Activated T-helper 2 cell treated with anti-CD3 and anti-CD28 coated beads, Interferon-gamma antibody, Interleukin-2, Interleukin-4, amounts not matched to agents 10 μg/mL and 5 μg/mL and 100 μg/mL, durations not matched to agents 14 hours and 24 hours and 36 hours (primary cell): ENCODE measurements around the gene NRAS. TPM values are rescaled to one million over a fixed set of nuclear protein-coding genes. Genes with fewer than 3 reads are reported as not detected.
"Not testable (repeated sequence)": the region's sequence is repeated elsewhere in the genome, so short reads cannot be mapped to it uniquely, and the experiment has no call there.

Experiments used
- DNase-seq: peaks from one replicate; pipeline ENCODE4 v3.0.0; 2021; ENCODE audit warnings: low spot score
- H3K27ac Mint-ChIP-seq: one replicate; pipeline ENCODE4 v1.8.0; 2021; ENCODE audit warnings: mixed read lengths
- H3K27me3 Mint-ChIP-seq: one replicate; pipeline ENCODE4 v1.8.0; 2021; ENCODE audit warnings: low read depth, mixed read lengths
- H3K36me3 Mint-ChIP-seq: one replicate; pipeline ENCODE4 v1.8.0; 2021; ENCODE audit warnings: low read depth, mixed read lengths
- H3K4me1 Mint-ChIP-seq: one replicate; pipeline ENCODE4 v1.8.0; 2021; ENCODE audit warnings: low read depth, mixed read lengths
- H3K4me3 Mint-ChIP-seq: one replicate; pipeline ENCODE4 v1.8.0; 2021; ENCODE audit warnings: low read depth, mild to moderate bottlenecking, moderate library complexity, mixed read lengths
- H3K9me3 Mint-ChIP-seq: one replicate; pipeline ENCODE4 v1.8.0; 2021; ENCODE audit warnings: mixed read lengths
- intact Hi-C: fragments of 100-400 bp; cut with micrococcal nuclease; formaldehyde crosslinking; loops from one replicate; pipeline ENCODE4 v1.15.1; 2023
- total RNA-seq: library from RNA; stranded (reverse); gene quantifications from 2 replicates; pipeline ENCODE4 v1.2.3, GENCODE V29; 2022

NRAS gene
- 63.3 and 64.5 TPM in 2 replicates for total RNA-seq

- H3K27me3 Mint-ChIP-seq: no peaks in the 10 kb centered on the region
- peaks cover 26% of the 10 kb centered on the region for H3K4me1 Mint-ChIP-seq
- peak; percentile 92 for DNase-seq
- H3K4me3 Mint-ChIP-seq: peak within 1 kb of the TSS; percentile 95
- no peaks in the 10 kb centered on the region for H3K9me3 Mint-ChIP-seq
- intact Hi-C loops: loop anchor here (1.0 to 10.0 kb wide), 5 partner anchors 41 to 372 kb away; partner anchors contain the start of genes BCAS2, CSDE1, DENND2C and SIKE1
- peaks cover 76% of the 10 kb centered on the region for H3K36me3 Mint-ChIP-seq
- H3K27ac Mint-ChIP-seq: peak within 1 kb of the TSS; percentile 93
These were observed at the start of gene NRAS for GRCh38 chr1:114716304-114717170. Gene NRAS (minus strand): TSS chr1:114716771. CDS start chr1:114716160, 611 bp downstream.

DNA sequence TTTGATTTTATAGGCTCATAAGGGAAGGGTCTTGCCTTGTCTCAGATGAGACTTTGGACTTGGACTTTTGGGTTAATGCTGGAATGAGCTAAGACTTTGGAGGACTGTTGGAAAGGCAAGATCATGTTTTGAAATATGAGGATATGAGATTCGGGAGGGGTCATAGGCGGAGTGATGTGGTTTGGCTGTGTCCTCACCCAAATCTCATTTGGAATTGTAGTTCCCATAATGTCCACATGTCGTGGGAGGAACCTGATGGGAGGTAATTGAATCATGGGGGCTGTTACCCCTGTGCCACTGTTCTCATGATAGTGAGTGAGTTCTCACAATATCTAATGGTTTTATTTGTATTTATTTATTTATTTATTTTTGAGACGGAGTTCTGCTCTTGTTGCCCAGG is 48.1 kb upstream of the NRAS start:
- Mint-ChIP-seq H3K4me3 (no peak overlapping the region), H3K27ac (no peak overlapping the region), H3K9me3 (no peaks in the 10 kb centered on the region), H3K27me3 (no peaks in the 10 kb centered on the region), H3K4me1 (peaks cover 6% of the 10 kb centered on the region), H3K36me3 (peaks cover 4% of the 10 kb centered on the region)
- DNase-seq: no peak
- intact Hi-C loops: no loop called here

DNA sequence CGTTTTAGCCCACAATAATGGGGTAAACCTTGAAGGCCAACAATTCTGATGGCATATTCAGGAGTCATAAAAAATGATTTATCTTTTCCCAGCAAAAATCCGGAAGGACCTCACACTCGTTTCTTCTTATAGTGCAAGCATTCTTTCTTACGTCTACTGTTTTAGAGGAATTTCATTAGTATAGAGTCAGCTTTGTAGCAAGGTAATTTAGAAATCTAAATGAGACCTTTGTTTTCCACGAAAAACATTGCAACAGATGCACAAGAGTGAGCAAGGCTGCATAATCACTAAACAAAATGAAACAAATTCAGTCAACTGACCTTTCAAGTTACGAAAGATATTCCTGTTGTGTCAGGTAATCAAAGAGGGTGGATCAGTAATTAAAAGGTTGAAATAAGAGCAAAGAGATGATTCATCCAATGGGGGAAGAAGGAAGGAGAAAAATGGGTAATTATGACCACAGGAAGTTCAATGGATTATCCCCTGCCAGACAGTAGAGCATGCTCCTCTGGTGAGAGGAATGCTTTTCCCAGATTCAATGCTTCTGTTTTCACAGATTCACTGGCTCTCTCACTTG is 41.8 kb upstream of the NRAS start:
- DNase-seq: no peak
- peaks cover 8% of the 10 kb centered on the region for H3K9me3 Mint-ChIP-seq
- H3K27me3 Mint-ChIP-seq: no peaks in the 10 kb centered on the region
- intact Hi-C loops: loop anchor here (1.0 to 2.0 kb wide), 2 partner anchors 22 to 828 kb away; partner anchors contain the start of gene SIKE1
- peak overlapping the region; percentile 97 for H3K4me3 Mint-ChIP-seq
- peak overlapping the region; percentile 99 for H3K27ac Mint-ChIP-seq
- H3K36me3 Mint-ChIP-seq: peaks cover 44% of the 10 kb centered on the region
- peaks cover 50% of the 10 kb centered on the region for H3K4me1 Mint-ChIP-seq

- peak within 1 kb of the TSS; percentile 99 for H3K27ac Mint-ChIP-seq
- H3K36me3 Mint-ChIP-seq: peaks cover 45% of the 10 kb centered on the region
- H3K27me3 Mint-ChIP-seq: no peaks in the 10 kb centered on the region
- H3K9me3 Mint-ChIP-seq: peaks cover 8% of the 10 kb centered on the region
- peak within 1 kb of the TSS; percentile 97 for H3K4me3 Mint-ChIP-seq
- peak; percentile 96 for DNase-seq
- intact Hi-C loops: loop anchor here (1.0 to 2.0 kb wide), 7 partner anchors 23 to 945 kb away; partner anchors contain the start of genes BCAS2, DENND2C, NRAS and RSBN1
- peaks cover 53% of the 10 kb centered on the region for H3K4me1 Mint-ChIP-seq
These were observed 41.1 kb upstream of the NRAS start, which contains the start of gene CSDE1 for GRCh38 chr1:114757455-114758255. Gene CSDE1 (minus strand): TSS chr1:114757984. CDS start chr1:114739890, 18,094 bp downstream.

DNA sequence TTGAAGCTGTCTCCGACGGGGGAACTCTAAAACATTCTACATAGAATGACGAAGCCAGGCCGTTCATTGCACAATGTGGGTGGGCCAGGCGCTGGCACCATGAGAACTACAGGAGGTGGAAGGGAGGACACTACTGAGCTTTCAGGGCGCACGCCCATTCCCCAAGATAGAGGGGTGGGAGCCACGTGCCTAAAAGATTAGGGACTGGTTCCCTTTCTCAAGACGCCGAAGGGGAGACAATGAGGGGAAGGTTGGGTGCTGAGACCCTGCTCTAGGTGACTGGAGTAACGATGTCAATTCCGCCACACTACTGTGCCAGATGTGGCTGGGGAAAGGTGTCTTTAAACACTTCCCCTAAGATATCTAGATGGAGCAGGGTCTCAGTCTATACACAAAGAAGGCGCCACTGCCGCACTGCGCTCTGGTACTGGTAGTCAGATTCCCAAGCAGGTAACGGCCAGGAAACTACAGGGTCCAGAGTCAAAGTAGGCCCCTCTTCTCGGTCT is 40.4 kb upstream of the NRAS start:
- DNase-seq: no peak
- Mint-ChIP-seq H3K36me3 (peaks cover 50% of the 10 kb centered on the region), H3K4me1 (peaks cover 59% of the 10 kb centered on the region), H3K27ac (peak overlapping the region; percentile 99), H3K4me3 (peak overlapping the region; percentile 97), H3K27me3 (no peaks in the 10 kb centered on the region), H3K9me3 (peaks cover 8% of the 10 kb centered on the region)
- intact Hi-C loops: loop anchor here (1.0 kb wide), 6 partner anchors 11 to 945 kb away; partner anchors contain the start of genes BCAS2, DENND2C, NRAS and RSBN1

GRCh38 chr1:114756009-114756892 is 39.7 kb upstream of the NRAS start:
- H3K27ac Mint-ChIP-seq: peak overlapping the region; percentile 99
- H3K4me1 Mint-ChIP-seq: peaks cover 66% of the 10 kb centered on the region

DNA sequence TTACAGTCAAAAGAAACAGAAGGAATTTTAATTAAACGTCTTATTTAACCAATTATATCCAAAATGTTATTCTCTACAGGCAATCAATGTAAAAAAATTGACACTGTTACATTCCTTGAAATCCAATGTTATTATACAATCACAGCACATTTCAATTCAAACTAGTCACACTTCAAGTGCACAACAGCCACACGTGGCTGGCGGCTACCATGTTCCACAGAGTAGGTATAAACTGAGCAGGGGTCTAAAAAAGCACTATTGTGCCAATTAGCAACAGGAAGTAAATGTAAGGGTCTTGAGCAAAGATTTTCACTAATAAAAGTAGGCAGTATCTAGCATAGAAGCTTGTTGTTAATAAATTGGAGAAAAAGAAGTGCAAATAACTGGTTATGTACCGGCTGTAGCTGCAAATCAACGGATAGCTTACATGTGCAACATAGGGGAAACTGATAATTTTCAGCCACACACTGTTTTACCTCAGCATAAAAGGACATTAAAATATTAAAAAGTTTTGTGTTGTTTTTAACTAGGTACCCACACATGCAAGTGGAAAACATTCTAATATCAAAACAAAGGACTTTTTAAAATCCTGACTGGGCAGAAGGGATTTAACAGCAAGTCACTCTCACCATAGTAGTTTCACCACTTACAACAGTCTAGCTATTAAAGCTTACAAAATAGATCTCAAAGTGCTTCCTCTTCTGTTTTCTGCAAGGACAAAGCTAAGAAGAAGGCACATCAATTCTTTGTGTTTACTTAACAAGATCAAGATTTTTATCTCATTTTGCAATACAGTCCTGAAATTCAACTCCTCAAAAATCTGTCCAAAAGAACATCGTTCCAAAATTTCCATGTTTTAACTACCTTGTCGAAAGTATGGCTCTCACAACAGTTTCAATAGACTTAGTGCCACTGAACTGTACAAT is 38.7 kb upstream of the NRAS start:
- DNase-seq: no peak
- Mint-ChIP-seq H3K27ac (peak overlapping the region; percentile 99), H3K9me3 (peaks cover 8% of the 10 kb centered on the region), H3K4me1 (peaks cover 72% of the 10 kb centered on the region), H3K4me3 (peak overlapping the region; percentile 97), H3K27me3 (no peaks in the 10 kb centered on the region), H3K36me3 (peaks cover 61% of the 10 kb centered on the region)
- intact Hi-C loops: no loop called here

More at GRCh38 chr1:114756009-114756892, 39.7 kb upstream of the NRAS start:
- intact Hi-C loops: loop anchor here (1.0 kb wide), 1 partner anchor 10 kb away; no protein-coding TSS in a partner anchor
- Mint-ChIP-seq H3K9me3 (peaks cover 8% of the 10 kb centered on the region), H3K36me3 (peaks cover 55% of the 10 kb centered on the region), H3K4me3 (peak overlapping the region; percentile 97), H3K27me3 (no peaks in the 10 kb centered on the region)
- DNase-seq: no peak

- H3K27ac Mint-ChIP-seq, DNase-seq, H3K9me3 Mint-ChIP-seq, H3K27me3 Mint-ChIP-seq, intact Hi-C loops: not testable (repeated sequence)
- Mint-ChIP-seq H3K36me3 (peaks cover 77% of the 10 kb centered on the region), H3K4me3 (peak overlapping the region; percentile 97), H3K4me1 (peaks cover 76% of the 10 kb centered on the region)
These were observed 37.1 kb upstream of the NRAS start for GRCh38 chr1:114753702-114754101.

- intact Hi-C loops: no loop called here
- H3K27ac Mint-ChIP-seq: no peak overlapping the region
- H3K4me3 Mint-ChIP-seq: no peak overlapping the region
- H3K27me3 Mint-ChIP-seq: no peaks in the 10 kb centered on the region
- peaks cover 76% of the 10 kb centered on the region for H3K4me1 Mint-ChIP-seq
- H3K9me3 Mint-ChIP-seq: peaks cover 2% of the 10 kb centered on the region
- no peak for DNase-seq
- H3K36me3 Mint-ChIP-seq: peaks cover 82% of the 10 kb centered on the region
These were observed 36.6 kb upstream of the NRAS start for GRCh38 chr1:114753143-114753542.

DNA sequence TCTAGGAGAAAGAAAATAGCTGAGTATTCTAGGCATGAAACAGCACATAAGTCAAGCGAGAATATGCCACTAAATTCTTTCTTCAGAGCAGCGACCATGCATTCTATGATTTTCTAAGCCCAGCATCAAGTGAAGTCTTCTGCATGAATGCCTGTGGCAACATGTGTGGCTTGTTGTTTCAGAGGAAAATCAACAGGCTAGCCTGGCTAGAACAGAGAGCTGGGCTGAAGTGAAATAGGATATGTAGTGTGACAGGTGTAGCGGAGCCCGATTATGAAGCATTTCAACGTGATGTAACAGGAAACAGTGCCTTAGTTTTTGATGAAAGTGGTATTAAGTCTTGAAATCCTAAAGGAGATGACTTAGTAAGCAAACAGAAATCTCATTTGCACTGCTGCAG is 34.2 kb upstream of the NRAS start:
- H3K4me3 Mint-ChIP-seq: no peak overlapping the region
- no peaks in the 10 kb centered on the region for H3K9me3 Mint-ChIP-seq

GRCh38 chr1:114749835-114750234 is 33.3 kb upstream of the NRAS start:
- intact Hi-C loops: no loop called here
- Mint-ChIP-seq H3K4me3 (no peak overlapping the region), H3K4me1 (peaks cover 80% of the 10 kb centered on the region)

More for the DNA sequence above, 34.2 kb upstream of the NRAS start:
- Mint-ChIP-seq H3K36me3 (peaks cover 81% of the 10 kb centered on the region), H3K4me1 (peaks cover 80% of the 10 kb centered on the region), H3K27ac (no peak overlapping the region), H3K27me3 (no peaks in the 10 kb centered on the region)
- DNase-seq: no peak
- intact Hi-C loops: no loop called here

More at GRCh38 chr1:114749835-114750234, 33.3 kb upstream of the NRAS start:
- Mint-ChIP-seq H3K36me3 (peaks cover 81% of the 10 kb centered on the region), H3K27me3 (no peaks in the 10 kb centered on the region), H3K9me3 (no peaks in the 10 kb centered on the region), H3K27ac (no peak overlapping the region)
- DNase-seq: no peak
